Measurements from ENCODE around the gene SMU1. TPM values are rescaled to one million over a fixed set of nuclear protein-coding genes. Genes with fewer than 3 reads are reported as not detected.

The SMU1 gene
- total and polyA plus RNA-seq, 7 donors = 8.4 to 18.4 (median 15.5) TPM

GRCh38 chr9:33032865-33033264, 43.6 kb downstream of the SMU1 start:
- H3K9me3 ChIP-seq = no peaks in the 10 kb centered on the region
- no peak for TF ChIP-seq CTCF (IDR thresholded peaks at IDR 0.05)
- DNase-seq (no peak), ATAC-seq (no peak)
- H3K4me1 ChIP-seq = peaks cover 29% of the 10 kb centered on the region
- no peak overlapping the region for H3K27ac ChIP-seq
- WGBS, 3 donors = 78 to 84% (median 83%) methylated on average over 5 of the region's 5 CpGs
- no peak overlapping the region for H3K4me3 ChIP-seq
- intact Hi-C loops (cut with DNase I) = no loop called here
- peaks cover 17 to 100% of the 10 kb centered on the region in 2 donors for H3K36me3 ChIP-seq (ENCODE audit: insufficient read depth in 1 of 2, low read depth in 1 of 2)
- H3K27me3 ChIP-seq (ENCODE audit: insufficient read depth in 3 of 3, low read length in 2 of 3) = no peaks in the 10 kb centered on the region

- TF ChIP-seq CTCF (IDR thresholded peaks at IDR 0.05) = no peak
- Histone ChIP-seq H3K27me3 (ENCODE audit: insufficient read depth in 3 of 3, low read length in 2 of 3) (no peaks in the 10 kb centered on the region), H3K27ac (no peak overlapping the region), H3K36me3 (ENCODE audit: insufficient read depth in 1 of 2, low read depth in 1 of 2) (peaks cover 19 to 100% of the 10 kb centered on the region in 2 donors), H3K4me1 (peaks cover 31% of the 10 kb centered on the region), H3K9me3 (no peaks in the 10 kb centered on the region), H3K4me3 (no peak overlapping the region)
- intact Hi-C loops (cut with DNase I) = no loop called here
- DNase-seq (no peak), ATAC-seq (no peak)
- 52 to 67% (median 52%) methylated on average over 1 of the region's 1 CpG for WGBS, 3 donors
Measured at GRCh38 chr9:33032292-33032691, 44.2 kb downstream of the SMU1 start.

GRCh38 chr9:33030285-33030684, 46.2 kb downstream of the SMU1 start:
- Histone ChIP-seq H3K4me1 (peaks cover 40% of the 10 kb centered on the region), H3K36me3 (ENCODE audit: insufficient read depth in 1 of 2, low read depth in 1 of 2) (peaks cover 9 to 89% of the 10 kb centered on the region in 2 donors)

GRCh38 chr9:33029231-33029786, 47.2 kb downstream of the SMU1 start:
- DNase-seq (no peak), ATAC-seq (no peak)
- H3K4me3 ChIP-seq = no peak overlapping the region
- no peak for TF ChIP-seq CTCF (IDR thresholded peaks at IDR 0.05)
- no peak overlapping the region for H3K27ac ChIP-seq
- no peaks in the 10 kb centered on the region for H3K9me3 ChIP-seq
- peaks cover 41% of the 10 kb centered on the region for H3K4me1 ChIP-seq
- no peaks in the 10 kb centered on the region for H3K27me3 ChIP-seq (ENCODE audit: insufficient read depth in 3 of 3, low read length in 2 of 3)
- 30 to 41% (median 34%) methylated on average over 4 of the region's 4 CpGs for WGBS, 3 donors
- intact Hi-C loops (cut with DNase I) = no loop called here
- H3K36me3 ChIP-seq (ENCODE audit: insufficient read depth in 1 of 2, low read depth in 1 of 2) = peaks cover 8 to 79% of the 10 kb centered on the region in 2 donors

More at GRCh38 chr9:33030285-33030684, 46.2 kb downstream of the SMU1 start:
- intact Hi-C loops (cut with DNase I) = no loop called here
- Histone ChIP-seq H3K4me3 (no peak overlapping the region), H3K27me3 (ENCODE audit: insufficient read depth in 3 of 3, low read length in 2 of 3) (no peaks in the 10 kb centered on the region), H3K27ac (no peak overlapping the region), H3K9me3 (no peaks in the 10 kb centered on the region)
- no peak for DNase-seq
- 76 to 80% (median 77%) methylated on average over 5 of the region's 5 CpGs for WGBS, 3 donors
- TF ChIP-seq CTCF (IDR thresholded peaks at IDR 0.05) = no peak
- no peak for ATAC-seq
